NCI-H1436 (cell line): ENCODE measurements around the gene SAP30L.

Source experiments
- DNase-seq: peaks from one replicate; lab custom pipeline; 2025; lab: John Stamatoyannopoulos, UW

Gene SAP30L

GRCh38 chr5:154421868-154422267 lies 23.9 kb upstream of the SAP30L start:
- DNase-seq: no peak

- DNase-seq: no peak
These were observed 23.5 kb upstream of the SAP30L start for GRCh38 chr5:154422298-154422697.

GRCh38 chr5:154428208-154428607 lies 17.6 kb upstream of the SAP30L start:
- no peak for DNase-seq

- no peak for DNase-seq
These were observed 16.5 kb upstream of the SAP30L start for GRCh38 chr5:154429341-154429740.

- no peak for DNase-seq
These were observed 15.3 kb upstream of the SAP30L start for GRCh38 chr5:154430466-154430865.

- no peak for DNase-seq
These were observed 14.7 kb upstream of the SAP30L start for GRCh38 chr5:154430961-154431630.

GRCh38 chr5:154435226-154435625 lies 10.6 kb upstream of the SAP30L start:
- no peak for DNase-seq

GRCh38 chr5:154437281-154437965 lies 8.4 kb upstream of the SAP30L start:
- no peak for DNase-seq

GRCh38 chr5:154440540-154440939 lies 5.3 kb upstream of the SAP30L start:
- no peak for DNase-seq

GRCh38 chr5:154442801-154443200 lies 3.0 kb upstream of the SAP30L start:
- no peak for DNase-seq

GRCh38 chr5:154444556-154445421 lies 1.0 kb upstream of the SAP30L start:
- no peak for DNase-seq

- DNase-seq: no peak
These were observed 645 bp downstream of the SAP30L start for GRCh38 chr5:154446195-154447088.

- DNase-seq: no peak
These were observed 1.4 kb downstream of the SAP30L start for GRCh38 chr5:154447089-154447725.

GRCh38 chr5:154449786-154450185 lies 4.0 kb downstream of the SAP30L start:
- no peak for DNase-seq

GRCh38 chr5:154451957-154452356 lies 6.2 kb downstream of the SAP30L start:
- DNase-seq: no peak

- DNase-seq: no peak
These were observed 9.8 kb downstream of the SAP30L start for GRCh38 chr5:154455585-154455984.

- no peak for DNase-seq
These were observed 10.7 kb downstream of the SAP30L start for GRCh38 chr5:154456540-154456939.

- no peak for DNase-seq
These were observed 13.2 kb downstream of the SAP30L start for GRCh38 chr5:154459015-154459414.

GRCh38 chr5:154460172-154460571 lies 14.4 kb downstream of the SAP30L start:
- no peak for DNase-seq

- DNase-seq: peak; percentile 29
These were observed 15.7 kb downstream of the SAP30L start for GRCh38 chr5:154461531-154461930.

- DNase-seq: no peak
These were observed 18.6 kb downstream of the SAP30L start for GRCh38 chr5:154464438-154464837.
